Measurements from ENCODE around the gene IGSF21. TPM values are rescaled to one million over a fixed set of nuclear protein-coding genes. Genes with fewer than 3 reads are reported as not detected.

The IGSF21 gene
- total and polyA plus RNA-seq, 4 donors = 0.95 to 10.1 (median 3.8) TPM

DNA sequence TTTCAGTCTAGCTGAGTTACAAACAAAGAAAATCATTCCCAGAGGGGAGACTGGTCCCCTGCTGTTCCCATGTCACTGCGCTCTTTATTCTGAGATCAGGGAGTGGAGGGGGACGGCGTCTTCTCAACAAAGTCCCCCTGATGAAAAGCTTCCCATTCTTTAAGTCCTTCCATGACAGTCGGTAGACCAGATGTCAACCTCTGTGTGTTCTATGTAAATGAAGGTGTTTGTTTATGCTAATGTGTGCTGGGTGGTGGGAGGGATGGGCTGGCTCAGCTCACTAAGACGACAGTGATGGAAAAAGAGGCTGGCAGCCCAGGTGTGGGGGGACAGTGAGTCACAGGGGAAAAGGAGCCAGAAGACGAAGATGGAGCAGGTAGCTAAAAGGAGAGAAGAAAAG lies 225.0 kb downstream of the IGSF21 start:
- Histone ChIP-seq H3K4me1 (ENCODE audit: control insufficient read depth in 1 of 2, insufficient read depth in 2 of 2, low read length in 2 of 2) (no peaks in the 10 kb centered on the region), H3K27me3 (ENCODE audit: control insufficient read depth in 1 of 2, insufficient read depth in 2 of 2, low read length in 1 of 2) (no peaks in the 10 kb centered on the region)
- 17 to 22% methylated on average over 6 of the region's 6 CpGs for WGBS, 2 donors

DNA sequence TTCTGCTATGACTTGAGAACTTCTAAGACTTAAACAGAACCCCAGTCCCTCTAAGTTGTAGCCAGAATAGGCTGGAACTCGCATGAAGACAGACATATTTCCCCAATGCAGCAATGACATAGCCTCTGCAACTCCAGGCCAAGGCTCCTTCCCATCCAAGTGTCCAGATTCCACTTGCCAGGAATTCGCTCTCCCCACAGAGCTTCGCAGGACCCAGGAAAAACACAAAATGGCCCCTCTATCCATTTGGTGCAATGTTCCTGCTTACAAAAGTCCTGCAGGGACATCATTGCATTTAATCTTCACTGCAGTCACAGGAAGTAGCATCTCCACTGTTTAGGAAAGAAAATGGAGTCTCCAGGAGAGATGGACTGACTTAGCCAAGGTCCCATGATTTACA lies 225.6 kb downstream of the IGSF21 start:
- Histone ChIP-seq H3K27me3 (ENCODE audit: control insufficient read depth in 1 of 2, insufficient read depth in 2 of 2, low read length in 1 of 2) (no peaks in the 10 kb centered on the region), H3K4me1 (ENCODE audit: control insufficient read depth in 1 of 2, insufficient read depth in 2 of 2, low read length in 2 of 2) (no peaks in the 10 kb centered on the region)
- 66 to 68% methylated on average over 3 of the region's 3 CpGs for WGBS, 2 donors

More for the DNA sequence above, 225.0 kb downstream of the IGSF21 start:
- no peaks in the 10 kb centered on the region for H3K36me3 ChIP-seq (ENCODE audit: control insufficient read depth in 1 of 2, insufficient read depth in 2 of 2, low read length in 1 of 2)
- no peak overlapping the region for H3K4me3 ChIP-seq (ENCODE audit: low read length in 2 of 2)
- no peaks in the 10 kb centered on the region for H3K9me3 ChIP-seq (ENCODE audit: control insufficient read depth, low read length)
- DNase-seq (no peak), ATAC-seq (ENCODE audit: low FRiP score) (no peak)
- intact Hi-C loops (cut with DNase I) = no loop called here
- H3K27ac ChIP-seq (ENCODE audit: low read depth in 1 of 2, low read length in 2 of 2) = no peak overlapping the region

DNA sequence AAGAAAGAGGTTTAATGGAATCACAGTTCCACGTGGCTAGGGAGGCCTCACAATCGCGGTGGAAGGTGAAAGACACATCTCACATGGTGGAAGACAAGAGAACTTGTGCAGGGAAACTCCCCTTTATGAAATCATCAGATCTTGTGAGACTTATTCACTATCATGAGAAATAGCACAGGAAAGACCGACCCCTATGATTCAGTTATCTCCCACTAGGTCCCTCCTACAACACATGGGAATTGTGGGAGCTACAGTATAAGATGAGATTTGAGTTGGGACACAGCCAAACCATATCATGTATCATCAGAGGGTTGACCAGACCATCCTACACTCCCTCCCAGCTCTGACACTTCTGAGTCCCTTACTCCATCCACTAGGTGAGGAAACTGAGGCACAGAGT lies 229.2 kb downstream of the IGSF21 start:
- Histone ChIP-seq H3K27ac (ENCODE audit: low read depth in 1 of 2, low read length in 2 of 2) (no peak overlapping the region), H3K4me3 (ENCODE audit: low read length in 2 of 2) (no peak overlapping the region), H3K9me3 (ENCODE audit: control insufficient read depth, low read length) (no peaks in the 10 kb centered on the region), H3K36me3 (ENCODE audit: control insufficient read depth in 1 of 2, insufficient read depth in 2 of 2, low read length in 1 of 2) (no peaks in the 10 kb centered on the region), H3K27me3 (ENCODE audit: control insufficient read depth in 1 of 2, insufficient read depth in 2 of 2, low read length in 1 of 2) (peaks cover 0 to 1% of the 10 kb centered on the region in 2 donors), H3K4me1 (ENCODE audit: control insufficient read depth in 1 of 2, insufficient read depth in 2 of 2, low read length in 2 of 2) (no peaks in the 10 kb centered on the region)
- ATAC-seq (ENCODE audit: low FRiP score) (no peak), DNase-seq (no peak)
- WGBS, 2 donors = 63 to 64% methylated on average over 4 of the region's 4 CpGs
- intact Hi-C loops (cut with DNase I) = no loop called here

More for the DNA sequence above, 225.6 kb downstream of the IGSF21 start:
- no peaks in the 10 kb centered on the region for H3K9me3 ChIP-seq (ENCODE audit: control insufficient read depth, low read length)
- H3K4me3 ChIP-seq (ENCODE audit: low read length in 2 of 2) = no peak overlapping the region
- intact Hi-C loops (cut with DNase I) = no loop called here
- no peak overlapping the region for H3K27ac ChIP-seq (ENCODE audit: low read depth in 1 of 2, low read length in 2 of 2)
- DNase-seq = no peak
- no peaks in the 10 kb centered on the region for H3K36me3 ChIP-seq (ENCODE audit: control insufficient read depth in 1 of 2, insufficient read depth in 2 of 2, low read length in 1 of 2)
- ATAC-seq (ENCODE audit: low FRiP score) = no peak

GRCh38 chr1:18337757-18338156 lies 230.2 kb downstream of the IGSF21 start:
- ATAC-seq (ENCODE audit: low FRiP score) = no peak
- no peaks in the 10 kb centered on the region for H3K4me1 ChIP-seq (ENCODE audit: control insufficient read depth in 1 of 2, insufficient read depth in 2 of 2, low read length in 2 of 2)
- no peak for DNase-seq
- H3K4me3 ChIP-seq (ENCODE audit: low read length in 2 of 2) = no peak overlapping the region
- WGBS, 2 donors = 66 to 67% methylated on average over 9 of the region's 9 CpGs
- peaks cover 0 to 1% of the 10 kb centered on the region in 2 donors for H3K27me3 ChIP-seq (ENCODE audit: control insufficient read depth in 1 of 2, insufficient read depth in 2 of 2, low read length in 1 of 2)
- H3K27ac ChIP-seq (ENCODE audit: low read depth in 1 of 2, low read length in 2 of 2) = no peak overlapping the region
- no peaks in the 10 kb centered on the region for H3K9me3 ChIP-seq (ENCODE audit: control insufficient read depth, low read length)
- intact Hi-C loops (cut with DNase I) = no loop called here
- H3K36me3 ChIP-seq (ENCODE audit: control insufficient read depth in 1 of 2, insufficient read depth in 2 of 2, low read length in 1 of 2) = no peaks in the 10 kb centered on the region

GRCh38 chr1:18339161-18339560 lies 231.6 kb downstream of the IGSF21 start:
- intact Hi-C loops (cut with DNase I) = no loop called here
- H3K27ac ChIP-seq (ENCODE audit: low read depth in 1 of 2, low read length in 2 of 2) = no peak overlapping the region
- no peak for ATAC-seq (ENCODE audit: low FRiP score)
- H3K36me3 ChIP-seq (ENCODE audit: control insufficient read depth in 1 of 2, insufficient read depth in 2 of 2, low read length in 1 of 2) = no peaks in the 10 kb centered on the region
- H3K27me3 ChIP-seq (ENCODE audit: control insufficient read depth in 1 of 2, insufficient read depth in 2 of 2, low read length in 1 of 2) = peaks cover 0 to 1% of the 10 kb centered on the region in 2 donors
- DNase-seq = no peak
- H3K9me3 ChIP-seq (ENCODE audit: control insufficient read depth, low read length) = no peaks in the 10 kb centered on the region
- H3K4me3 ChIP-seq (ENCODE audit: low read length in 2 of 2) = no peak overlapping the region
- 77 to 78% methylated on average over 11 of the region's 11 CpGs for WGBS, 2 donors
- H3K4me1 ChIP-seq (ENCODE audit: control insufficient read depth in 1 of 2, insufficient read depth in 2 of 2, low read length in 2 of 2) = no peaks in the 10 kb centered on the region

- peaks cover 0 to 1% of the 10 kb centered on the region in 2 donors for H3K27me3 ChIP-seq (ENCODE audit: control insufficient read depth in 1 of 2, insufficient read depth in 2 of 2, low read length in 1 of 2)
- 48 to 59% methylated on average over 2 of the region's 2 CpGs for WGBS, 2 donors
- intact Hi-C loops (cut with DNase I) = no loop called here
- DNase-seq (no peak), ATAC-seq (ENCODE audit: low FRiP score) (no peak)
- no peaks in the 10 kb centered on the region for H3K4me1 ChIP-seq (ENCODE audit: control insufficient read depth in 1 of 2, insufficient read depth in 2 of 2, low read length in 2 of 2)
- H3K27ac ChIP-seq (ENCODE audit: low read depth in 1 of 2, low read length in 2 of 2) = no peak overlapping the region
- no peaks in the 10 kb centered on the region for H3K36me3 ChIP-seq (ENCODE audit: control insufficient read depth in 1 of 2, insufficient read depth in 2 of 2, low read length in 1 of 2)
- H3K4me3 ChIP-seq (ENCODE audit: low read length in 2 of 2) = no peak overlapping the region
- no peaks in the 10 kb centered on the region for H3K9me3 ChIP-seq (ENCODE audit: control insufficient read depth, low read length)
These were observed 232.7 kb downstream of the IGSF21 start for GRCh38 chr1:18340158-18340764.

GRCh38 chr1:18340787-18341186 lies 233.2 kb downstream of the IGSF21 start:
- intact Hi-C loops (cut with DNase I) = no loop called here
- Histone ChIP-seq H3K9me3 (ENCODE audit: control insufficient read depth, low read length) (no peaks in the 10 kb centered on the region), H3K4me1 (ENCODE audit: control insufficient read depth in 1 of 2, insufficient read depth in 2 of 2, low read length in 2 of 2) (no peaks in the 10 kb centered on the region), H3K36me3 (ENCODE audit: control insufficient read depth in 1 of 2, insufficient read depth in 2 of 2, low read length in 1 of 2) (no peaks in the 10 kb centered on the region), H3K27me3 (ENCODE audit: control insufficient read depth in 1 of 2, insufficient read depth in 2 of 2, low read length in 1 of 2) (peaks cover 0 to 1% of the 10 kb centered on the region in 2 donors), H3K27ac (ENCODE audit: low read depth in 1 of 2, low read length in 2 of 2) (no peak overlapping the region), H3K4me3 (ENCODE audit: low read length in 2 of 2) (no peak overlapping the region)
- DNase-seq = no peak
- WGBS, 2 donors = 68% methylated on average over 2 of the region's 2 CpGs
- ATAC-seq (ENCODE audit: low FRiP score) = no peak

GRCh38 chr1:18341291-18342069 lies 233.9 kb downstream of the IGSF21 start:
- Histone ChIP-seq H3K27me3 (ENCODE audit: control insufficient read depth in 1 of 2, insufficient read depth in 2 of 2, low read length in 1 of 2) (peaks cover 0 to 1% of the 10 kb centered on the region in 2 donors), H3K9me3 (ENCODE audit: control insufficient read depth, low read length) (no peaks in the 10 kb centered on the region), H3K27ac (ENCODE audit: low read depth in 1 of 2, low read length in 2 of 2) (no peak overlapping the region), H3K4me3 (ENCODE audit: low read length in 2 of 2) (no peak overlapping the region), H3K4me1 (ENCODE audit: control insufficient read depth in 1 of 2, insufficient read depth in 2 of 2, low read length in 2 of 2) (no peaks in the 10 kb centered on the region), H3K36me3 (ENCODE audit: control insufficient read depth in 1 of 2, insufficient read depth in 2 of 2, low read length in 1 of 2) (no peaks in the 10 kb centered on the region)
- ATAC-seq (ENCODE audit: low FRiP score) = no peak
- 65 to 72% methylated on average over 5 of the region's 5 CpGs for WGBS, 2 donors
- intact Hi-C loops (cut with DNase I) = no loop called here
- no peak for DNase-seq

DNA sequence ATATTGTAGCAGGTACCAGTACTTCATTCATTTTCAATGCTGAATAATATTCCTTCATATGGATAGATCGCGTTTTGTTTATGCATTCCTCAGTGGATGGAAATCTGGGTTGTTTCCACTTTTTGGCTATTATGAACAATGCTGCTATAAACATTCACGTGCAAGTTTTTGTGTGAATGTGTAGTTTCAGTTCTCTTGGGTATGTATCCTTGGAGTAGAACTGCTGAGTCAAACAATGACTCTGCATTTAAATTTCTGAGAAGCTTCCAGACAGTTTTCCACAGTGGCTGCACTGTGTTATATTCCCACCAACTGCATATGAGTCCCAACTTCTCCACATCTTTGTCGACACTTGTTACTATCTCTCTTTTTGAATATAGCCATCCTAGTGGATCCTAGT lies 235.1 kb downstream of the IGSF21 start:
- H3K9me3 ChIP-seq (ENCODE audit: control insufficient read depth, low read length) = no peaks in the 10 kb centered on the region
- 87 to 89% methylated on average over 4 of the region's 4 CpGs for WGBS, 2 donors
- peaks cover 0 to 1% of the 10 kb centered on the region in 2 donors for H3K27me3 ChIP-seq (ENCODE audit: control insufficient read depth in 1 of 2, insufficient read depth in 2 of 2, low read length in 1 of 2)
- intact Hi-C loops (cut with DNase I) = no loop called here
- no peak for DNase-seq
- no peak overlapping the region for H3K27ac ChIP-seq (ENCODE audit: low read depth in 1 of 2, low read length in 2 of 2)
- H3K4me1 ChIP-seq (ENCODE audit: control insufficient read depth in 1 of 2, insufficient read depth in 2 of 2, low read length in 2 of 2) = no peaks in the 10 kb centered on the region
- ATAC-seq (ENCODE audit: low FRiP score) = no peak
- H3K4me3 ChIP-seq (ENCODE audit: low read length in 2 of 2) = no peak overlapping the region
- no peaks in the 10 kb centered on the region for H3K36me3 ChIP-seq (ENCODE audit: control insufficient read depth in 1 of 2, insufficient read depth in 2 of 2, low read length in 1 of 2)

Measured in aorta (tissue), 5 donors.